Adrenal gland (tissue), 12 donors: ENCODE results near the gene DEDD. TPM values are rescaled to one million over a fixed set of nuclear protein-coding genes. Genes with fewer than 3 reads are reported as not detected.

Experiments
- DNase-seq, 7 donors: peaks; one replicate each; pipeline ENCODE4 v3.0.0-alpha.2; 2019 to 2020
- H3K27ac ChIP-seq, 5 donors: fragments of 200-600 bp; sonication (generic) in 4 of 5; 1 replicate in 3 of 5; 2 replicates in 2 of 5; pipeline versions ENCODE4 v1.5.1 to v1.8.0; 2016 to 2020; ENCODE audit warnings: mild to moderate bottlenecking in 1 of 5
- H3K27me3 ChIP-seq: fragments of 200-600 bp; 2 replicates; pipeline ENCODE4 v1.8.0; 2021
- H3K36me3 ChIP-seq, 2 donors: fragments of 200-600 bp; replicated peaks in 1 of 2; 1 replicate in 1 of 2; 2 replicates in 1 of 2; pipeline versions ENCODE4 v1.5.1 to v1.8.0; 2018 to 2022
- H3K4me1 ChIP-seq, 2 donors: fragments of 200-600 bp; replicated peaks in 1 of 2; 1 replicate in 1 of 2; 2 replicates in 1 of 2; pipeline versions ENCODE4 v1.5.1 to v1.8.0; 2018 to 2021
- H3K4me3 ChIP-seq, 4 donors: fragments of 200-600 bp; sonication (generic) in 3 of 4; one replicate each; pipeline ENCODE4 v1.5.1; 2016 to 2018
- H3K9me3 ChIP-seq, 3 donors: fragments of 200-600 bp; sonication (generic) in 1 of 3; replicated peaks in 1 of 3; 1 replicate in 2 of 3; 2 replicates in 1 of 3; pipeline versions ENCODE4 v1.5.1 to v1.8.0; 2016 to 2021
- POLR2A ChIP-seq, 2 donors: fragments of 450-650 bp; IDR thresholded peaks; one replicate each; pipeline ENCODE4 v1.6.1; 2017; ENCODE audit warnings: antibody characterized with exemption in 2 of 2, mild to moderate bottlenecking in 2 of 2, moderate library complexity in 1 of 2
- WGBS, 4 donors: extraction: QIAGEN DNeasy Blood & Tissue Kit in 2 of 4; methylation state at CpG; one replicate each; pipeline versions ENCODE4 v1.1.5 to v1.1.7; 2013 to 2017; 5-methylcytosine and 5-hydroxymethylcytosine counted together
- intact Hi-C, 2 donors: fragments of 100-400 bp; cut with DNase I; formaldehyde crosslinking; loops; one replicate each; pipeline versions ENCODE4 v1.14.1 to v1.15.0; 2022 to 2023
- polyA plus RNA-seq, 3 donors: library from polyadenylated mRNA; stranded (reverse); fragments of 200-250 nt in 2 of 3; fragments of 350-450 nt in 1 of 3; fragmentation: Illumina TruSeq in 1 of 3; extraction: RNeasy Lipid Tissue Mini Kit (QIAGEN cat#74804) in 1 of 3; gene quantifications; one replicate each; pipeline ENCODE4 v1.2.3, GENCODE V29; 2013 to 2014
- total RNA-seq, 9 donors: library from RNA; depleted of rRNA in 4 of 9; stranded (reverse); fragments of >200 nt in 4 of 9; fragments of 120-200 nt in 1 of 9; fragmentation: NEBNext Ultra II Directional in 1 of 9; extraction: Animal tissue kit (Norgen Biotek cat#: 25700) in 1 of 9; gene quantifications; one replicate each; pipeline versions ENCODE4 v1.1.0 to v1.2.4, GENCODE V29; 2013 to 2023
- TF ChIP-seq, protein P1 (sequence below), 6 experiments: fragments of 450-650 bp in 4 of 6; fragments of 200-600 bp in 2 of 6; sonication (generic) in 1 of 6; IDR thresholded peaks; 1 replicate in 5 of 6; 2 replicates in 1 of 6; pipeline versions ENCODE4 v1.5.1 to v1.8.0; 2016 to 2021; ENCODE audit warnings: antibody characterized with exemption in 6 of 6, mild to moderate bottlenecking in 2 of 6, moderate library complexity in 1 of 6
- donor health status: healthy with polysubstance abuse.
- donor health status: Bipolar disorder and iron deficiency.
- donor health status: DM: yes; HTN: yes; CAD: no.
- donor health status: DM: no; HTN: no; CAD: no.
- donor health status: DM: no; HTN: no; CAD: no.
- donor health status: DM: yes; HTN: yes; CAD: no.

DEDD gene
- total and polyA plus RNA-seq, 12 donors, result 22.0 to 38.2 (median 32.3) TPM

DNA sequence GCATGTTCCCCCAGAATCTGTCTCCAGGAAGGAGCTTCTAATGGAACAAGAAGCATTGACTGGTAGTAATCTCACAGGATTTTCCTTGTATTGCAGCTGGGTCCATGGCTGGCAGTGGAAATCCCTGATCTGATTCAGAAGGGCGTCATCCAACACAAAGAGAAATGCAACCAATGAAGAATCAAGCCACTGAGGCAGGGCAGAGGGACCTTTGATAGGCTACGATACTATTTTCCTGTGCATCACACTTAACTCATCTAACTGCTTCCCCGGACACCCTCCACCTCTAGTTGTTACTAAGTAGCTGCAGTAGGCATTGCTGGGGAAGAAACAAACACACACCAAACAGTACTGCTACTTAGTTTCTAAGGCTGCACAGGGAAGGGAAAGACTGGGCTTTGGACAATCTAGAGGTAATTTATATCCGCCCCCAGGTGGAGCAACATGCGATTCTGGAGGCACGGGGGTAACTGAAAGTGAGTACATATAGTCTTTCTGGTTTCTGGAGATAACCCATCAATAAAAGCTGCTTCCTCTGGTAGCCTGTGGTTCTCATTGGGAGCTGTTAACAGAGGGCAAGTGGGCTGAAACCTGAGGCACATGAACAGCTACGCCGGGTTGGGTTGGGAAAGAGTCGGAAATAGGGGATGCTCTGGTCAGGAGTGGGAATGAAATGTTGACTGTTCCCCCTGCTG is 26.0 kb upstream of the DEDD start:
- Histone ChIP-seq H3K9me3 (no peaks in the 10 kb centered on the region), H3K36me3 (peaks cover 0 to 40% of the 10 kb centered on the region in 2 donors), H3K4me3 (peak overlapping the region in 1 of 4 donors; percentile 94), H3K27me3 (no peaks in the 10 kb centered on the region), H3K27ac (peak overlapping the region in 3 of 5 donors; percentile 55 to 88 (median 85)), H3K4me1 (peaks cover 5 to 31% of the 10 kb centered on the region in 2 donors)
- DNase-seq, result no peak
- intact Hi-C loops, result no loop called here
- 64 to 70% (median 67%) methylated on average over 9 of the region's 9 CpGs for WGBS, 4 donors
- TF ChIP-seq POLR2A (IDR thresholded peaks at IDR 0.05), result no peak
- TF ChIP-seq, protein P1, sequence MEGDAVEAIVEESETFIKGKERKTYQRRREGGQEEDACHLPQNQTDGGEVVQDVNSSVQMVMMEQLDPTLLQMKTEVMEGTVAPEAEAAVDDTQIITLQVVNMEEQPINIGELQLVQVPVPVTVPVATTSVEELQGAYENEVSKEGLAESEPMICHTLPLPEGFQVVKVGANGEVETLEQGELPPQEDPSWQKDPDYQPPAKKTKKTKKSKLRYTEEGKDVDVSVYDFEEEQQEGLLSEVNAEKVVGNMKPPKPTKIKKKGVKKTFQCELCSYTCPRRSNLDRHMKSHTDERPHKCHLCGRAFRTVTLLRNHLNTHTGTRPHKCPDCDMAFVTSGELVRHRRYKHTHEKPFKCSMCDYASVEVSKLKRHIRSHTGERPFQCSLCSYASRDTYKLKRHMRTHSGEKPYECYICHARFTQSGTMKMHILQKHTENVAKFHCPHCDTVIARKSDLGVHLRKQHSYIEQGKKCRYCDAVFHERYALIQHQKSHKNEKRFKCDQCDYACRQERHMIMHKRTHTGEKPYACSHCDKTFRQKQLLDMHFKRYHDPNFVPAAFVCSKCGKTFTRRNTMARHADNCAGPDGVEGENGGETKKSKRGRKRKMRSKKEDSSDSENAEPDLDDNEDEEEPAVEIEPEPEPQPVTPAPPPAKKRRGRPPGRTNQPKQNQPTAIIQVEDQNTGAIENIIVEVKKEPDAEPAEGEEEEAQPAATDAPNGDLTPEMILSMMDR (IDR thresholded peaks at IDR 0.05), result no peak

DNA sequence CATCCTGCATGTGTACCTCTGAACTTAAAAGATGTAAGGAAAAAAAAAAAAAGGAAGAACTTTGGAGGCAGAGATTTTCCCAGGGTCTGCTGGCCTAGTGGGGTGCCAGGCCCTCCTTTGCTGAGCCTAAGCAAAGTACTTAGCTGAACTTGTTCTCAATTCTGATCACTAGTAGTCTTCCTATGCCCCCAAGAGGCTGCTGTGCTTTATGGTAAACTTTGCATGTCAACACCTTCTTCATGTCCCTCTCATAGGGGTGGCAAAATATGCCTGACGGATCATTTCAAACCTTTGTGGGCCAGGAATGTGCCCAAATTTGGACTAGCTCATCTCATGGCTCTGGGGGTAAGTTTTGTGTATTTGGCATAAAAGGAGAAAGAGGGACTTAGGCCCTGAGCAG is 25.4 kb upstream of the DEDD start:
- H3K4me1 ChIP-seq, result peaks cover 5 to 31% of the 10 kb centered on the region in 2 donors
- no peak overlapping the region for H3K4me3 ChIP-seq
- H3K27ac ChIP-seq, result no peak overlapping the region
- 81 to 100% (median 96%) methylated on average over 1 of the region's 1 CpG for WGBS, 4 donors
- no peak for DNase-seq
- intact Hi-C loops, result no loop called here
- H3K27me3 ChIP-seq, result no peaks in the 10 kb centered on the region
- peaks cover 0 to 35% of the 10 kb centered on the region in 2 donors for H3K36me3 ChIP-seq
- TF ChIP-seq, protein P1 (IDR thresholded peaks at IDR 0.05), result no peak
- TF ChIP-seq POLR2A (IDR thresholded peaks at IDR 0.05), result no peak
- no peaks in the 10 kb centered on the region for H3K9me3 ChIP-seq

DNA sequence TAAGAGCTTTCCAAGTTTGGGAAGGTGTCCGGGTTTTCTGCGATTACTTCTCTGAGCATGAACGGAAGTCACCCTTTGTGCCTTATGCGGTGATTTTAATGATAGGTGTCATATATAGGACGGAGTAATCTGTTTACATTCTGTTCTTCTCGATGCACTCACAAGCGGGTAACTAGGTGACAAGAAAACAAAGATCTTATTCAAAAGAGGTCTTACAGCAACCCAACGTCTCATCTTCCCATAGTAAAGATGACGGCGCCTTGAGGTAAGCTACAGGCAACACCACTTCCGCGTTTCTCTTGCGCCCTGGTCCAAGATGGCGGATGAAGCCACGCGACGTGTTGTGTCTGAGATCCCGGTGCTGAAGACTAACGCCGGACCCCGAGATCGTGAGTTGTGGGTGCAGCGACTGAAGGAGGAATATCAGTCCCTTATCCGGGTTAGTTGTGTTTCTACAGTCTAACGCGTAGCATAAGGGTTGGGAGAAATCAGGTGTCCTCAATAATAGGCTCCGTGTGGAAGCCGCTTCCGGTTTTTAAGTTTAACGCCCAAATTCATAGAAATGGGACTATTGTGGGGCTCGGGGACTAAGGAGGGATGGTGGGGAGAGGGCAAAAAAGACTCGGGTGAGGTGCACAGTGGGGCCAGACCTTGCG is 21.3 kb upstream of the DEDD start, which contains the start of gene UFC1:
Gene UFC1 (plus strand): TSS at position 297 of the 656 bp plus-strand sequence. CDS start 20 bp downstream, at position 317.
- intact Hi-C loops, result no loop called here

DNA sequence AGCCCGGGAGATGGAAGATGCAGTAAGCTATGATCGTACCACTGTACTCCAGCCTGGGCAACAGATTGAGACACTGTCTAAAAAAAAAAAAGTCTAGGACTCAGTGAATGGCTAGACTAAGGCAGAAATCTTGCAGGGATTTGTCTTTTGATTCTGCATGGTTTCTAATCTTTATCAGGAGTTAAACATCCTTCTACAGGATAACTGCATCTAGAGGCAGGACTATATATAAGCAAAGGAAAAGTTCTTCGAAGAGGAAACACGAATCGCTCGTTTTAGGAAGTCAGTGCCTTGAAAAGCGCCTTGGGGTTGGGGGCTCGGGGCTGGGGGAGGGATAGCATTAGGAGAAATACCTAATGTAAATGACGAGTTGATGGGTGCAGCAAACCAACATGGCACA is 20.7 kb upstream of the DEDD start:
- H3K4me1 ChIP-seq, result peaks cover 0 to 10% of the 10 kb centered on the region in 2 donors
- TF ChIP-seq, protein P1 (IDR thresholded peaks at IDR 0.05), result no peak
- no peak for TF ChIP-seq POLR2A (IDR thresholded peaks at IDR 0.05)
- intact Hi-C loops, result no loop called here
- H3K4me3 ChIP-seq, result peak overlapping the region in 2 of 4 donors; percentile 71 to 83
- WGBS, 4 donors, result 20 to 23% (median 21%) methylated on average over 9 of the region's 9 CpGs
- no peaks in the 10 kb centered on the region for H3K27me3 ChIP-seq
- no peaks in the 10 kb centered on the region for H3K9me3 ChIP-seq
- peaks cover 0 to 15% of the 10 kb centered on the region in 2 donors for H3K36me3 ChIP-seq
- peak in 1 of 7 donors; percentile 13 for DNase-seq
- peak overlapping the region in 4 of 5 donors; percentile 85 to 95 (median 92) for H3K27ac ChIP-seq

More for the DNA sequence above, 21.3 kb upstream of the DEDD start, which contains the start of gene UFC1:
- peak; percentile 72 to 90 (median 83) for DNase-seq
- 0 to 1% (median 0%) methylated on average over 27 to 33 of the region's 33 CpGs for WGBS, 4 donors
- Histone ChIP-seq H3K27ac (peak within 1 kb of the TSS; percentile 85 to 95 (median 91)), H3K27me3 (no peaks in the 10 kb centered on the region), H3K36me3 (peaks cover 0 to 21% of the 10 kb centered on the region in 2 donors), H3K9me3 (no peaks in the 10 kb centered on the region), H3K4me1 (peaks cover 0 to 14% of the 10 kb centered on the region in 2 donors), H3K4me3 (peak within 1 kb of the TSS; percentile 9 to 83 (median 77))
- TF ChIP-seq, protein P1 (IDR thresholded peaks at IDR 0.05), result no peak
- TF ChIP-seq POLR2A (IDR thresholded peaks at IDR 0.05), result peak in 1 of 2 donors; percentile 45
